Stimulated activated CD4-positive, alpha-beta T cell treated with anti-CD3 and anti-CD28 coated beads, Interleukin-4, amount 100 ng/mL, for 24 hours (primary cell): ENCODE measurements around the gene NMNAT3.

Experiments
- DNase-seq: peaks from one replicate; pipeline ENCODE4 v3.0.0-alpha.2; 2020

The NMNAT3 gene

GRCh38 chr3:139537795-139538621 lies 139.8 kb downstream of the NMNAT3 start:
- DNase-seq = no peak

GRCh38 chr3:139537361-139537760 lies 140.4 kb downstream of the NMNAT3 start:
- no peak for DNase-seq

GRCh38 chr3:139534992-139535879 lies 142.5 kb downstream of the NMNAT3 start:
- DNase-seq = no peak

DNA sequence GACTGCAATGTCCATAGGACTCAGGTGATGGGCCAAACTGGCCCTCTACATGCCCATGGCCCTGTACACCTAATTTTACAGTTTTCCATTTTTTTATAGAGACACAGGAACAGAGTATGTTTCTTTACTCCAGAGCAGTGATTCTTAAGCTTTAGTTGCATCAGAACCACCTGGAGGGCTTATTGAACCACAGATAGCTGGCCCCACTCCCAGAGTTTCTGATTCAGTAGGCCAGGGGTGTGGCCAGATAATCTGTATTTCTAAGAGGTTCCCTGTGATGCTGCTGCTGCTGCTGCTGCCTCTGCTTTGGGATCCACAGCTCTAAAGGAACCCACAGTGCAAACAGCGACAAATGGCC lies 143.3 kb downstream of the NMNAT3 start:
- DNase-seq = no peak

GRCh38 chr3:139533781-139534454 lies 143.9 kb downstream of the NMNAT3 start:
- DNase-seq = no peak

DNA sequence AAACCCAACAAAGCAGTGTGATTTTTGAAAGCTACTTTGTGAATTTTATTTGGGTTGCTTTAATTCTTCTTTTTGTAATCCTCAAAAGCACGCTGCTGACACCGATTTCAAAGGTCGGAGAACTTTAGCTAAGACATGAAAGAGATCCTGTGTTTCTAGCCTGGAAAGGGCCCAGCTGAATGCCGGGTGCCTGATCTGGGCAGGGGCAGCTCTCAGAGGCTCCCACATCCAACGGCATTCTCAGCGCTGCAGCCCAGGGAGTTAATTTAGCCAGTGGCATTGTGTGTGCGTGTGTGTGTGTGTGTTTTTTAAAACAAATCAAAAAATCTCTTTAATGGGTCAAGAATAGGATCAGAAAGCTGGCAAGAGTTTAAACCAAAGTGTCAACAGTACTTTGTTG lies 144.8 kb downstream of the NMNAT3 start:
- no peak for DNase-seq

DNA sequence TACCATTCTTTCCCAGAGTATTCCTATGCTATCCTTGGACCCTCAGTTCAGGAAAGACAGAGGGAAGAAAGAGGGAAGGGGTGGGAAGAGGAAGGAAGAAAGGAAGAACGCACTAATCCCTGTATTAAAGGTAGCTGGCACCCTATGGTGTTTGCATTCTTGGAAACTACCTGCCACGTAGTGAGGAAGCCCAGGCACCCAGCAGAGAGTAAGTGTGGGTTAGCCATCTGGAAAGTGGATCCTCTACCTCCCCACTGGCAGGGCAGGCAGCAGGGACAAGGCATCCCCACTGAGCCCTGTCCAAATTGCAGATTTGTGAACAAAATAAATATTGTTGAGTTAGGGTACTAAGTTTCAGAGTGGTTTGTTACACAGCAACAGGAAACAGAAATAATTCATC lies 147.1 kb downstream of the NMNAT3 start:
- DNase-seq = no peak

DNA sequence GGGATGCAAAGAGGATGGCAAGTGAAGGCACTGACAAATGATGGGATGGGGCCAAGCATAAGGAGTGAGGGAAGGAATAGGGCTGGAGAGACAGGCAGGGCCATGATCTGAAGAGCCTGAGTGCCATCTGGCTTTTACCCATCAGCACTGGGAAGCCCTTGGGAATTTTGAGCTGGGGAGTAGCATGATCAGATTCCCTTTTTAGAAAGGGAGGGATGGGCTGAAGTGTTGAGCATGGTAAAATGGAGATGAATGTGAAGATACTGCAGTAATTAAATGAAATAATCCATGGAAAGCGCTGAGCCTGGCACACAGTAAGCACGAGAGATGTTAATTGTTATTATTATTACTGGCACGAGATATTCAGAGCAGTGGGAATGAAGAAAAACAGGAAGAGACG lies 148.1 kb downstream of the NMNAT3 start:
- no peak for DNase-seq

- no peak for DNase-seq
Observed at GRCh38 chr3:139528924-139529323, 148.8 kb downstream of the NMNAT3 start.

DNA sequence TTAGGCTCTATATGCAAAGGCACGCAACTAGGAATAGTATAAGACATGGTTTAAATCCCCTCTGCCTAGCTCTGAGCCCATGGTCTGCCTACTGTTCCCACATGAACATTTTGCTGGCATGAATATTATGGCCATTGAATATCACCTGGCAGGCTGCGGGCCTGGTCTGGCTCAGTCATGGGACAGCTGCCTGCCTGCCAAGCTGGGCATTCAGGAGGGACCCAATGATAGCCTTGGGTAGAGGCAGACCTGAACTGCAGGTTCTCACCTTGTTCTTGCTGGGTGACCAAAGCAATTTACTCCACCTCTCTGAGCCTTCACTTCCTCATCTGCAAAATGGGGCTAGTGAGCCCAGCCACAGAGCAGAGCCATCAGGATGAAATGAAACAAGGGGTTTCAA lies 149.5 kb downstream of the NMNAT3 start:
- DNase-seq = no peak

DNA sequence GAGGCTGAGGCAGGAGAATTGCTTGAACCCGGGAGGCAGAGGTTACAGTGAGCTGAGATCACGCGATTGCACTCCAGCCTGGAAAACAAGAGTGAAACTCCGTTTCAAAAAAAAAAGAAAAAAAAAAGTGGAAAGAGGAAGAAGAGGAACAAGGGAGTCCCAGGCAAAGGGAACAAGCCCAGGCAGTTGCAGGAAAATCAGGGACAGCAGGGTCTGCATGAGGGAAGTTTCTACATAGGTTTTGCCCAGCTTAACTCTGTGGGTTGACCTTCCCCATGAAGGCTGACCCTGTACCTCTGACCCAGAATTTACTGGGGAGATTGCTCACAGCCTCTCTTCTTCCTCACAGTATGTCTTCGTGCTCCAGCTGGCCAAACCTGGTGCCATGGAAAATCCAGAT lies 150.5 kb downstream of the NMNAT3 start:
- DNase-seq = no peak

GRCh38 chr3:139526146-139526545 lies 151.6 kb downstream of the NMNAT3 start:
- DNase-seq = no peak

GRCh38 chr3:139524841-139525636 lies 152.7 kb downstream of the NMNAT3 start:
- DNase-seq = no peak

DNA sequence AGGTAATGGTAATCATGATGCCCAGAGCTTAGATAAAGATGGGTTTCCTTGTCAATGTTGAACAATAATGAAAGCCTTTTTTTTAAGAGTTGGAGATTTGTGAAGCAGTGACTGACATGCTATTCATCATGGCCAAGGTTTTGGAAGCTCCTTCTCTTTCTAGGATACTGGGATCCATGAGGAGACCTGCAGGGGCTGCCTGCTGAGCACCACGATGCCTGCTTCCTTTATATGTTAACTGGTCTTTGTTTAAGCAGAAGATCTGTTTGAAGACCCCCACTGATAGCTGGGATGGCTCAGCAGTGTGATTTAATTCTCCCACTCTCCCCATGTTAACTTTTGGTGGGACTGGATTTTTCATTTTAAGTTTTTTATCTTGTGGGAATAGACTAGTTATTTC lies 154.1 kb downstream of the NMNAT3 start:
- no peak for DNase-seq

- DNase-seq = no peak
Observed at GRCh38 chr3:139523166-139523565, 154.6 kb downstream of the NMNAT3 start.

DNA sequence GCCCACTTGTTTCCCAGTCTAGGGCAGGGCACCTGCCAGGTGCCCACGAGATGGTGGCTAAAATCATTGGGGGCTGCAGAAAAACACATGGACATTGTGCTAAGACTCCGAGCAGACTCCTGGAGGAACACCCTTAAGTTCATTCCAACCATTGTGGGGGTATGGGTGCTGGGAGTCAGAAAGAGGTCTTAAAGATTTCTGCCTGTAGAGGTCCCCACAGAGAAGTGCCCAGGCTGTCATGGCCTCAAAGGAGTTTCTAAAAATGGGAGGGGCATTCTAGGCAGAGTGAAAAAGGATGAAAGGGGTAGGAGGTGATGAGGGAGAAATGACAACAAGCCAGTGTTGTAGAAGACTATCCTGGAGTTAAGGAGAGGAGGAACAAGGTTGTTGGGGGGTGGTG lies 155.4 kb downstream of the NMNAT3 start:
- DNase-seq = no peak

DNA sequence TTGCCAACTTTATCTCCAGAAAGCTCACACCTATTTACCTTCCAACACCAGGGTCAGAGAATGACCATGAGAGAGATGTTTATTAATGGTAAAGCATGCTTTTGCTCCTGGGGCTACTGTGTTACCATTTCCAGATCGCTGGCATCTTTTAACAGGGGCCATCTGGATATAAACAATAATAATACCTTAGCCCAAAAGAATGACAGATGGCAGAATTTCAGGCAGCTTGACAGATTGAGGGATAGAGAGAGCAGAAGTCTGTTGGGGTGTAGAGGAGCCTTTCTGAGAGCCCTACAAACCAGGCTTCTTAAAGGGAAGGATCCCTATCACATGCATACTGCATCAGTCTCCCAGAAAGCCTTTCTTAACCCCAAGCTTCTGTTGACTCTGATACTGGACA lies 156.0 kb downstream of the NMNAT3 start:
- DNase-seq = no peak

DNA sequence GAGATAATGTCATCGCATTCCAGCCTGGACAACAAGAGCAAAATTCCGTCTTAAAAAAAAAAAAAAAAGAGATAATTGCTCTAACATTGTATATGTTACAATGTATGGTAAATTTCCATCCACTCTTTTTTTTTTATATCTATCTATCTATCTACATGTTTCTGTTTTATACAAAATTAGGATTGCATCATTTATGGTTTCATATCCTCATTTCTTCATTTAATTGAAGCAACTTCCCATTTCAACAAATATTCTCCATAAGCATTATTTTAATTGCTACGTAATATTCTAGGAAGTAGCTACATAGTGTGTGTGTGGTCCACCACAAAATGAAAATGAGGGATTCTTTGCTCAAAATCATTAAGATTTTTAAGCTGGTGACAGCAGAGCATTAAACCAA lies 156.6 kb downstream of the NMNAT3 start:
- no peak for DNase-seq

DNA sequence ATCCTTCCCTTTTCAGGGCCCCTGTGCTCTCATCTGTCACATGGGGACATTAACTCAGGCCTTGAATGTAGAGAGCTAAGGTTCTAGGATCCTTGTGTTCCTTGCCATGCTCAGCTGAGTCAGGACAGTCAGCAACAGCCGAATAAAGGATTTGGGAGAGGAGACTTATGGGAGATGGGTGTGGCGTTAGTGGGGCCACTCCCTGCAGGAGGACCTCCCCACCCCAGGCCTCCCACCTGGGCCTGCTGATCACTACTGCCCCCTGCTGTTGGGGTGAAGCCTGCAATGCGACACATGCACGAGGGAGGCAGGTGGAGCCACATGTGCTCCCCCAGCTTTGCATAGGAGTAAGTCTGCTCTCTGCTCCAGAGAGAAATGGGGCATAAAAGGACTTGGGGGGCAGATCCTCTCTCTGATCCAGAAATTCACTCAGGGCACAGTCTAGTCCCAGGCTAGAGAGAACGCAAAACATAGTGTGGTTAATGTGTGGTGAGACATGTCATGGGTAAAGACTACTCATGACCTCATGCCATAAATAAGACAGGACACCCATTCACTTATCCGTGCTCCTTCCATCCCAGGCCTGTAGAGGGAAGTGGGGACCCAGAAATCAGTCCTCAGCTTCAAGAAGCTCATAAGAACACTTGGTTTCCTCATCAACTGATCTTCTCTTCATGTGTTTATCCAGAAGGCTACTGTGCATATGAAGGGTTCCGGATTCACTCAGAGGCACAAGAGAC lies 157.6 kb downstream of the NMNAT3 start:
- no peak for DNase-seq

DNA sequence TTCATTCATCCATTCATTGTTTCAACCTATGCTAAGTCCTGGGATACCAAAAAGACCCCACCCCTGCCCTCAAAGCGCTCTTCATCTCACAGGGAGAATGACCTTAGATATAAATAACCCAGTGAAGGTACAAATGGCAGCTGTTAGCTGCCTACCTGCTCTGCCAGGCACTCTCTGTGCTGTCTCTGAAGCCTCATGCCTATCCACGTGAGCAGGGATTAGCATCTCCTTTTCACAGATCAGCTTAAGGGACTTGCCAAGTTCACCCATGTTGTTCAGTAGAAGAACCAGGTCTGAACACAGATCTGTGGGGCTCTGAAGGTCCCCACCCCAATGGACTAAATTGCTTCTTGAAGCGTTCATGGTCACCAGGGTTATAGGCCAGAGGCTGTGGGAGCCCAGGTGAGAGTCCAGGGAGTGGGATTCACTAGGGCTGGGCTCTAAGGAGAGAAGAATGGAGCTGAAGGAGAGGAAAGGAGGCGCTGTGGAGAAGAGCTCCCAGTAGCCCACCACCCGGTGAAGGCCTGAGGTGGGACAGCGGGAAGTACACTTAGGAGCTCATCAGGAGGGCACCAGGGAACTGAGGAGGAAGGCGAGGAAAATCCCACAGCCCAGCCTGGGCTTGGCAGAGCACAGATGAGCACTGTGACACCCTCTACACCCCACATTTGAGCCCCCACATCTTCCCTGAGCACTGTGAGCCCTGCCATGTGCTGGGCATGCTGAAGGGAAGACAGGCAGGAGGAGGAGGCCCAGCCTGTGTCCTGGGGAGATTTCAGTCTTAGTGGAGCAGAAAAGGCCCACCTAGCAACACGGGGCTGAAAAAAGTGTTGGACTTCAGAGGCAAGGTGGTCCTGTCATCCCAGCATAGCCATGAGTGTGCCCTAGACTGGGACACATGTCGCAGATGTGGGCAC lies 158.6 kb downstream of the NMNAT3 start:
- no peak for DNase-seq

GRCh38 chr3:139518306-139518705 lies 159.5 kb downstream of the NMNAT3 start:
- no peak for DNase-seq
